Embryonic facial prominence (tissue), 1 donor: Measurements from ENCODE around the gene COL17A1.
A peak's percentile ranks its signal among the peaks of the same experiment; 100 is the strongest.

Experiments
- DNase-seq: peaks from one replicate; pipeline ENCODE4 v3.0.0-alpha.2; 2016; ENCODE audit errors: extremely low spot score

COL17A1 gene

GRCh38 chr10:104053201-104053600 is 32.5 kb downstream of the COL17A1 start:
- no peak for DNase-seq

- no peak for DNase-seq
Measured at GRCh38 chr10:104052431-104052830, 33.2 kb downstream of the COL17A1 start.

GRCh38 chr10:104049504-104050250 is 36.0 kb downstream of the COL17A1 start:
- DNase-seq, result no peak

- DNase-seq, result no peak
Measured at GRCh38 chr10:104046651-104047050, 39.0 kb downstream of the COL17A1 start.

GRCh38 chr10:104045151-104046089 is 40.3 kb downstream of the COL17A1 start:
- DNase-seq, result no peak

- DNase-seq, result no peak
Measured at GRCh38 chr10:104043854-104044253, 41.8 kb downstream of the COL17A1 start.

- no peak for DNase-seq
Measured at GRCh38 chr10:104043185-104043830, 42.4 kb downstream of the COL17A1 start.

- no peak for DNase-seq
Measured at GRCh38 chr10:104041891-104042535, 43.7 kb downstream of the COL17A1 start.

GRCh38 chr10:104040862-104041789 is 44.6 kb downstream of the COL17A1 start:
- peak; percentile 88 for DNase-seq

GRCh38 chr10:104040382-104040781 is 45.3 kb downstream of the COL17A1 start:
- no peak for DNase-seq

GRCh38 chr10:104038958-104039752 is 46.5 kb downstream of the COL17A1 start:
- DNase-seq, result no peak

- DNase-seq, result no peak
Measured at GRCh38 chr10:104038537-104038936, 47.1 kb downstream of the COL17A1 start.

- no peak for DNase-seq
Measured at GRCh38 chr10:104037261-104037951, 48.3 kb downstream of the COL17A1 start.

GRCh38 chr10:104036518-104037260 is 49.0 kb downstream of the COL17A1 start:
- no peak for DNase-seq

- no peak for DNase-seq
Measured at GRCh38 chr10:104036069-104036384, 49.7 kb downstream of the COL17A1 start.

- no peak for DNase-seq
Measured at GRCh38 chr10:104035194-104036068, 50.2 kb downstream of the COL17A1 start.

- DNase-seq, result no peak
Measured at GRCh38 chr10:104034401-104035193, 51.1 kb downstream of the COL17A1 start.
